ENCODE results near the gene MED4.

MED4 gene, protein sequence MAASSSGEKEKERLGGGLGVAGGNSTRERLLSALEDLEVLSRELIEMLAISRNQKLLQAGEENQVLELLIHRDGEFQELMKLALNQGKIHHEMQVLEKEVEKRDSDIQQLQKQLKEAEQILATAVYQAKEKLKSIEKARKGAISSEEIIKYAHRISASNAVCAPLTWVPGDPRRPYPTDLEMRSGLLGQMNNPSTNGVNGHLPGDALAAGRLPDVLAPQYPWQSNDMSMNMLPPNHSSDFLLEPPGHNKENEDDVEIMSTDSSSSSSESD

GRCh38 chr13:48094781-48095502 is at the start of gene MED4:
MED4 (minus strand) TSS chr13:48095104; CDS start chr13:48095078, 26 bp downstream.
- peak; percentile 97 for DNase-seq (ENCODE audit: low read depth)

DNA sequence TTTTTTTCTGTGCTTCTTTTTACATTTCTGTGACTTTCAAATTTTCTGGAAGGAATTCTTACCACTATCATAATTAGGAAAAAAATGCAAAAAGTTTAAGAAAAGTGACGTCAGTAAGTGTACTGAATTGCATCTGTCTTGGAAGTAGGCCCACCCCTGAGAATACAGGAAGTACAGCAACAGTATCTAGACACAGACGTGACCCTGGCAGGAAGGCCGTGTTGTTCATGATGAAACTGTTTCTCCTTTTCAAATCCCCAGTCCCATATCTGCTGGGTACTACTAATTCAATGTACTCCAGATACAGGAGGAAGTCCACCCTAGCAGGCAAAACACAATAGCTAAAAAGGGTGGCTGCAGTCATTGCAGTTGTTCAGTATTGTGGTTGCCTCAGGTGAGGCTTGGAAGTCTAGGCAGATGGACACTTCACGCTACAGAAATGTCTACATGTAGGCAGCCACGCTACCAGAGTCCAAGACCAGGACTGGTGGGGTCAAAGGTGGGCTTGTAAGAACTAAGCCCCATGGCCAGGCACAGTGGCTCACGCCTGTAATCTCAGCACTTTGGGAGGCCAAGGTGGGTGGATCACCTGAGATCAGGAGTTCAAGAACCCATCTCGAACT is 49.6 kb upstream of the MED4 start:
- DNase-seq (ENCODE audit: low read depth) = no peak

DNA sequence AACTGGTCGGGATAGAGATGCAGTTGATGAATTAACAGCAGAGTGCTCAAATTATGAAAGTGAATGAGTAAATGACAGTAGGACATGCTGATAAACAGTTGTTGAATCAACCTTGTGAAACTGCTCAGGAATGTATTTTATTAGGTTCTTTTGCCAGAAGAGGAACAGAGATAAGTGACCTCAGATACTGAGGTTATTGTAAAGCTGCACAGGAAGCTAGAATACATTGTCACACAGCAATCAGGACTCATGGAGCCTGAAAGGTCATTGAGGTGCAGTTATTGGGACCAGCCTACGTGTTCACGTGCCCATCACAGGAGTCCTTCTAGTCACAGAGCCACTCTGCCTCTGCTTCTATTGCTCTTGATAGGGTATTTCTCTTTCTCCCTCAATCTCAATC is 47.5 kb upstream of the MED4 start:
- DNase-seq (ENCODE audit: low read depth) = no peak

GRCh38 chr13:48138270-48138669 is 43.4 kb upstream of the MED4 start:
- no peak for DNase-seq (ENCODE audit: low read depth)

- no peak for DNase-seq (ENCODE audit: low read depth)
Measured at GRCh38 chr13:48132961-48133360, 38.1 kb upstream of the MED4 start.

DNA sequence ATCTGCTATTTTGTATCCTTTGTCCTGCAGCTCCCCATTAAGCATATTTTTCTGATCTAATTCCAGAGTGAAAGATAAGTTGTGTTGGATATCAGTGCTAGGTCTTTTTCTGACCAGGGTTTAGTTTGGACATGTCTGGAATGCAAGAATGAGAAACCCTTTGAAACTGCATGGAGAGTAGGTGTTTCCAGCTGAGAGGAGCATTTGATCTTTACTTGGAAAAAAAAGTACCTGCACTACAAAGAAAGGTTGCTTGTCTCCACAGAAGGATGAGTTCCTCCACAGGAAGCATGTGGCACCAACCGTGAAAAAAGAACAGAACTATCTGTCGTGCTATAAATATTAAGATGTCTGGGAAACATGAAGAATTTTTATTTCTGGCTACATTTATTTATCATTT is 36.6 kb upstream of the MED4 start:
- no peak for DNase-seq (ENCODE audit: low read depth)

- DNase-seq (ENCODE audit: low read depth) = peak; percentile 1
Measured at GRCh38 chr13:48126944-48127830, 32.3 kb upstream of the MED4 start.

DNA sequence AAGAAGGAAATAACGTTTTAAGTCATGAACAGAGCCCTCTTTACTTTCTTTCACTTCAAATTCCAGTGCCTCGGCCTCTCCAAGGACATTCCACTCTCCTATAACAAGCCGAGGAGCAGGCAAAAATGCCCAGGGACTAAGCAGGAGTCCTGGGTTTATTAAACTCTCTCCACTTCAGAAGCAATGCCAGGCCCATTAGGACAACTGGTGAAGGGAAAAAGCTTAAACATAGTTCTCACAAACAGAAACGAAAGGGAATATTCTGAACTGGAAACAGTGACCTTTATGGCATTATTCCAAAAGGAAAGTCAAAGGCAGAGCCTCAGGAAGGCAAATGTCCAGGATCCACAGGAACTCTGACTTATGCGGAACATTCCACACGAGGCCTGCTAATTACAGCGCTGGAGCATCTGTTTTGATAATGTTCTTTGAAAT is 30.9 kb upstream of the MED4 start:
- DNase-seq (ENCODE audit: low read depth) = no peak

- DNase-seq (ENCODE audit: low read depth) = no peak
Measured at GRCh38 chr13:48123812-48124211, 28.9 kb upstream of the MED4 start.

- DNase-seq (ENCODE audit: low read depth) = no peak
Measured at GRCh38 chr13:48121733-48122132, 26.8 kb upstream of the MED4 start.

DNA sequence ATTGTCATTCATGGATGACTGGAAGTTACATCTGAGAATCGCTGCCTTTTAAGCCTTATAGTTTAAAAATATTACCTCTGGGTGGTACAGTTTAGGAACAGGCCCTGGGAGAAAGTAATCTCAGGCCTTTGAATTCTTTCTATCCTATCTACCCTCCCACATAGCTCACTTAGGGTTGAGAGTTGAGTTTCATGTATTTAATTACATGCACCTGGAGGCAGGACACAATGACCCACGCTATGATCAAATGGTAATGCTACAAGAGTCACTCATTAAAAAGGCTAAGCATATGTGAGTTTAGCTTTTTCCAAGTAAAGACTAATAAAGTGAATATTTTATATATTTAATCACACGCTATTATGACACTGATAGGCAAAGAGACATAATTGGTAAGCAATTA is 25.3 kb upstream of the MED4 start:
- no peak for DNase-seq (ENCODE audit: low read depth)

GRCh38 chr13:48118030-48118429 is 23.1 kb upstream of the MED4 start:
- DNase-seq (ENCODE audit: low read depth) = no peak

DNA sequence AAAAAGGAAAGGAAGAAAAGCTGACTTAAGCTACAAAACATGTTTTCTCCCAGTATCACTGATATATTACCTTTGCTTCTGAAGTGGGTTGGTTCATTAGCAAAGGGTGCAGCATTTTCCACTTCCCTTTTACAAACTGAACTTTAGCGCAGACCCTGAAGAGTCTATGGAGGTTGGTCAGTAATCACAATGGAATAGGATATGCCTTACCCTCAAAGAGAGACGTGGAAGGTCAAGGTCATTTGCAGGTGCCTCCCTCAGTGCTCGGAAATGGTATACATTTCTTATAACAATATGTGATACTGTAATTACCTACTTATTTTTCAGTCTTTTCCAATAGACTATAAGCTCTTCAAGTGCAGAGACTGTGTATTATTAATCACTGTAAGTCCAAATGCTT is 21.9 kb upstream of the MED4 start:
- no peak for DNase-seq (ENCODE audit: low read depth)

- DNase-seq (ENCODE audit: low read depth) = no peak
Measured at GRCh38 chr13:48113756-48114130, 18.8 kb upstream of the MED4 start.

GRCh38 chr13:48112896-48113755 is 18.2 kb upstream of the MED4 start:
- no peak for DNase-seq (ENCODE audit: low read depth)

DNA sequence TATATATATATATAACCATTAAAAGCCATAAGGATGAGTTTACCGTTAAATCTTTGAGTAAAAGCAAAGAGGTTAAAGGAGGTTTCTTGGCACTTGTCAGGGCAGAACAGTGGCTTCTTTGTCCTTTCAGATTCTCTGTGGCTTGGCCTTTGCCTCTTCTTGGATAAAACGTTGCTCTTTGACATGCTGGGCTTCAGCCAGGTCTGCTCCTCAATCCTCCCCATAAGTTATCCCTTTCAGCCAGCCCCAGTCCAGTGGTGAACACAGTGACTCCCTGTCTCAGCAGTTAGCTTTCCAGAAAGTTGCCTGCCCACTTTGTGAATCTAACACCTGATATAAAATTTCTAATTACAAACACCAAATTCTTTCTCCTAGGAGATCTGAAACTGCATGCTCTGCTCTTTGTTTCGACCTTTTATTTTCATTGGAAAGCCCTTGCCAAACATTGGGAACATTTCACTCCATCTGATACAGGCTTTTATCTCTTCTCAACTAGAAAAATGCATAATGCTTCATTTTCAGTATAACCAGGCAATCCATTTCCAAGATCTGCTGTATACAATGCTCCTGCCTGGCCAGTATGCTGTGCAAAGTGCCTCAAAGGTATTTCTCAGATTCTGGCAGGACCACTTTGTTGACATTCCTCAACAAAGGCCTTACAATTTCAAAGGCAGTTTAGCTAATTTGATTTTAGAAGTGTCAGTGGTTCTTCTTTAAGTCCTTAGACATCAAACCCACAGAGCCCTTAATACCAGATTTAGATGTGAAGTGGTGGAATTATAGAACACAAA is 16.2 kb upstream of the MED4 start:
- DNase-seq (ENCODE audit: low read depth) = no peak

DNA sequence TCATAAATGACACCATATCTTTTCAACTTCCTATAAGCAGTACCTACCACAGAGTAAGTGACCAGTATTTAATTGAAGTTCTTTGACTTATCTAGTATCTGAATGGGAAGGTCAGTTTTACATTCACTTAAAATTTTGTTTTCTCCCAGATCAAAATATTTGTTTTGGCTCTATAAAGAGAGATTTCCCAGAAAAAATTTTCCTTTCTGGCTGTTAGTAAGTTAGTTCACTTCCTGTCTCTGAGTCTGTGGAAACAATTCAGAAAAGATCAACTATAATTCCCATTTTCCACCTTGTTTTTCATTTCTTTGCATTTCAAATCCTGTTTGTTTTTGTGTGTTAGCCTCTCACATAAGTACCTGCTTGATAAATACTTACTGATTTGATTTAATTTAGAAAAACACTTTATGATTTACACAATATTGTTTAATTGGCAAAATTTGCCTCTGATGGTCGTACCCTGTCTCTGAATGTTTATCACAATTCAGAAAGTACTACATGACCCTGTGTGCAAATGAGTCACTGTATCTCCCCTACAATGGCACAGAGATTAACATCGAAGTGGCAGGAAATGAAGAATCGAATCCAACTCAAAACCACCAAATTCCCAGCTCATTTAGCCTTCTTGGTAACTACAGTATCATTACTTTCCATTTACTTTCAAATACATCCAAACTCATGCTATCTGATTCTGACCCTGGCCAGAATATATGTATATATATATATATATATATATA is 15.4 kb upstream of the MED4 start:
- no peak for DNase-seq (ENCODE audit: low read depth)

GRCh38 chr13:48108106-48108505 is 13.2 kb upstream of the MED4 start:
- no peak for DNase-seq (ENCODE audit: low read depth)

DNA sequence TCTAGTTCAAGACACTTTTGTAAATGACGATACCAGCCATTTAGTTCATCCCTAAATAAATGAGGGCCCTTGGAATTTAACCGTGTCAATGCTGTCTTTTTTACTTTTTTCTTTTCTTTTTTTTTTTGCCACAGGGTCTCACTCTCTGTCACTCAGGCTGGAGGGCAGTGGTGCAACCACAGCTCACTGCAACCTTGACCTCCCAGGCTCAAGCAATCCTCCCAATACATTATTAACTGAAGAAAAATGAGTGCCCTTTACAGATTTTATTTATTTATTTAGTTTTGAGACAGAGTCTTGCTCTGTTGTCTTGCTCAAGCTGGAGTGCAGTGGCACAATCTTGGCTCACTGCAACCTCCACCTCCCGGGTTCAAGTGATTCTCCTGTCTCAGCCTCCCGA is 2.9 kb upstream of the MED4 start:
- no peak for DNase-seq (ENCODE audit: low read depth)

DNA sequence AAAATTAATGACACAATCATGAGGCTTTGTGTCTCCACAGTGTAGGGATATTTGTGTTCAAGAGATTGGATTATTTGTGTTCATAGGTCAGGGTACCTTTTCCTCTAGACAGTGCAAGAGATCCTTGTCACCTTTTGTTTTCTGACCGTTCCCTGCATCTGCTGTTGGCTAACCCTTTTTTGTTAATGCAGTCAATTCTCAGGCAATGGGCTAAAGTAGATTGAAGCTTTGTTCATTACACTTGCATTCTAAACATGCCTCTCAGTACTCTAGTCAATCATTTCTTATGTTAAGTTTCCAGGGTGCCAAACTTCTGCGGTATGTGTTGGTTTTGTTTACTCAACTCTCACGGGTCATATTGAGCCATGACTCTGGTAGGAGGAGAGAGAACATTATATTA is 1.8 kb upstream of the MED4 start:
- no peak for DNase-seq (ENCODE audit: low read depth)

Data from activated T-helper 1 cell treated with Interleukin-2 at 50 U/mL for 16 hours (primary cell).